Neural cell (in vitro differentiated cells): Measurements from ENCODE around the gene LRMDA.

Experiments
- CTCF ChIP-seq: fragments of 450-650 bp; IDR thresholded peaks from 2 replicates; pipeline ENCODE4 v1.5.1; 2014; ENCODE audit warnings: antibody characterized with exemption, mild to moderate bottlenecking, moderate library complexity; ENCODE audit not compliant: poor library complexity, severe bottlenecking
- EP300 ChIP-seq: fragments of 450-650 bp; conservative IDR thresholded peaks from 2 replicates; pipeline ENCODE4 v1.6.1; 2014; ENCODE audit warnings: antibody characterized with exemption, mild to moderate bottlenecking, moderate library complexity; ENCODE audit not compliant: poor library complexity, severe bottlenecking
- EZH2 ChIP-seq: fragments of 200-600, 300-800 bp; shearing (Covaris generic), sonication (generic); IDR thresholded peaks from 2 replicates; pipeline ENCODE4 v1.6.1; 2014; ENCODE audit warnings: antibody characterized with exemption, low read length, borderline replicate concordance, mild to moderate bottlenecking; ENCODE audit not compliant: insufficient read depth, poor library complexity, severe bottlenecking
- MXI1 ChIP-seq: fragments of 450-650 bp; conservative IDR thresholded peaks from 2 replicates; pipeline ENCODE4 v1.6.1; 2014; ENCODE audit warnings: antibody characterized with exemption, mild to moderate bottlenecking; ENCODE audit not compliant: poor library complexity, severe bottlenecking
- POLR2AphosphoS5 ChIP-seq: IDR thresholded peaks from 2 replicates; pipeline ENCODE4 v1.6.1; 2012
- RAD21 ChIP-seq: fragments of 450-650 bp; conservative IDR thresholded peaks from 2 replicates; pipeline ENCODE4 v1.6.1; 2014; ENCODE audit warnings: antibody characterized with exemption, mild to moderate bottlenecking, moderate library complexity
- REST ChIP-seq: IDR thresholded peaks from 2 replicates; pipeline ENCODE4 v1.6.1; 2012; ENCODE audit warnings: borderline replicate concordance
- SMC3 ChIP-seq: fragments of 450-650 bp; conservative IDR thresholded peaks from 2 replicates; pipeline ENCODE4 v1.6.1; 2014; ENCODE audit warnings: antibody characterized with exemption, mild to moderate bottlenecking, moderate library complexity; ENCODE audit not compliant: poor library complexity
- TAF1 ChIP-seq: IDR thresholded peaks from 2 replicates; pipeline ENCODE4 v1.6.1; 2012; ENCODE audit warnings: low read depth

GRCh38 chr10:75542906-75543305, 111.5 kb downstream of the LRMDA start:
- no peak for TF ChIP-seq MXI1
- no peak for TF ChIP-seq EP300
- TF ChIP-seq CTCF = no peak
- TF ChIP-seq POLR2AphosphoS5 = no peak
- no peak for TF ChIP-seq RAD21
- TF ChIP-seq TAF1 = no peak
- no peak for TF ChIP-seq REST
- no peak for TF ChIP-seq EZH2
- no peak for TF ChIP-seq SMC3
